Amygdala (tissue), 56 donors: Measurements from ENCODE around the gene PPP1R2B.
"Not testable (repeated sequence)": the region's sequence is repeated elsewhere in the genome, so short reads cannot be mapped to it uniquely, and the experiment has no call there.

Experiments
- DNase-seq, 56 donors: peaks; one replicate each; lab custom pipeline; 2025; lab: John Stamatoyannopoulos, UW

The PPP1R2B gene

DNA sequence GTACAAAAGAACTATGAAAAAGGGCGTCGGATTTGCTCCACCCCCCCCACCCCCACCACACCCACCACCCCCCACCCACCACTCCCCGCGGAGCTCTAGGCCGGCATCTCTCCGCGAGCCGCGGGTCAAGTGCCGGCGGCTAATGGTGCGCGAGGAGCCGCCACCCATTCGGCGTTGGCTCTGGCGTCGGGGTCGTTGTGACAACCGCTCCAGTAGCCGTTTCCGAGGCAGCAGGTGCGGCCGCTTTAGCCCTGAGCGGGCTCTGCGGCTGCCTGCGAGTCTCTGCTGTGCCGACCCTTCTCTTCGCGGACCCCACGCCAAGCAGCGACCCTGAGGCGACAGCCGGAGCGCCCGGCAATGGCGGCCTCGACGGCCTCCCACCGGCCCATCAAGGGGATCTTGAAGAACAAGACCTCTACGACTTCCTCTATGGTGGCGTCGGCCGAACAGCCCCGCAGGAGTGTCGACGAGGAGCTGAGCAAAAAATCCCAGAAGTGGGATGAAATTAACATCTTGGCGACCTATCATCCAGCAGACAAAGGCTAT, at the start of gene PPP1R2B:
Gene PPP1R2B, plus strand, starts transcription at position 90 of the 546 bp plus-strand sequence. Its CDS starts 268 bp downstream, at position 358.
- no peak for DNase-seq

DNA sequence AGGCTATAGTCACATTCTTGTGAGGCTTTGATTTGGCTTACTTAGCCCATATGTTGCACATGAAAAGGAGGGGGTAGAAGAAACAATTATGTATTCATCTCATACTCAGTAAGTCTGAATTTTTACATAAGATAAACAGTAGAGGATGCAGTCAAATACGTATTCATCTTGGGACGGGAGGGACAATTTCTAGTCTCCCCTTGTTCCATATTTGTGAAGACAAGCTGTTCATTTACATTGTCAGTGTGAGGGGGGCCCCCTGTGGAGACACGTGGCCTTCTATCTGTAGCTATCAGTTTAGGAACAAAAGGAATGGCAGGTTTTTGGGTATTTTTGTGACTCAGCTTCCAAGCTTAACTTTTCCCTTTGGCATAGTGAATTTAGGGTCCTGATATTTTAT, 49.2 kb upstream of the PPP1R2B start:
- peak in 8 of 56 donors; percentile 3 to 34 (median 14) for DNase-seq

DNA sequence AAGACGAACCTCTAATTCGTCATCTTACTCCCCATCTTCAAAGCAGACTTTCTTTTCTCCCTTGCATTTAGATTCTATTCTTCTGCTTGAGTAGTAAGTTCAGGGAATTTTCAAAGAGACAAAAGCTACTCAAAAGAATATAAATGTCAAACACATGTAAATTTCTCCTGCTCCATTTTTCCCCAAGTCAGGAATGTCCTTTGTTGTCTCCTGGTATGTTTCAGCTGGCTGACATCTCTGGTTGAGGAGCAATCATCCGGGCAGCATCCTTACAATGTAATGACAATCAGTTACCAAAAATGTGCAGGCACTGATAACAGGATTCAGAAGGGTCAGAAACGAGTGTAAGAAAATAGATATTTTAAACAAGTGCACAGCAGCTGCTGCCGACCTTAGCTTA, 47.6 kb upstream of the PPP1R2B start:
- no peak for DNase-seq

DNA sequence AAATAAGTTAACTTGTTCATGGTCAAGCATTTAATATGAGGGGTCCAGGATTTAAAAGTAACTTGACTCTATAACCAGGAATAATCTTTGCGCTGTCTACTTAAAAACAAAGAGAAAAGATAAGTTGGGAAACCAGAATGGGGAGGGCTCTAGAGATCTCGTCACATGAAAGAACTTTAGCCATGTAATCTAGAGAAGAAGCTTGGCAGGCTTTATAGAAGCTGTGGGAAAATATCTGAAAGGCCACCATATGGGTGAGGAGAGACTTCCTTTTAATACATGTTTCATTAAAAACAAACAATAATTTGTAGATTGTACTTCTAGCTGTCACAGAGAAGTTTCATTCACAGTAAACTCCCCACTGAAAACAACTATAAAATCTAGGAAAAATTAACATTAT, 46.7 kb upstream of the PPP1R2B start:
- no peak for DNase-seq

DNA sequence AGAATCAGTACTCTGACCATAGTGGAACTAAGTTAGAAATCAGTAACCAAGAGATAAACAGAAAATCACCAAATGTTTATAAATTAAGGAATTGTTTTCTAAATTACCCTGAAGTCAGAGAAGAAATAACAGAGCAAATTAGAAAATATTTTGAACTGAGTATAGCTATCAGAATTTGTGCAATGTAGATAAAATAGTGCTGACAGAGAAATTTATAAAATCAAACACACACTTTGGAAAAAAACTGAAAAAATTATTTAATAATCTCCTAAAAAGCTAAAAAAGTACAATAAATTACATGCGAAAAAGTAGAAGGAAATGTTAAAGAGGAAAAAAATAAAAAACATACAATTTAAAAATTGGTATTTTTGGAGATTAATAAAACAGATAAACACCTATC, 37.1 kb upstream of the PPP1R2B start:
- DNase-seq = no peak

DNA sequence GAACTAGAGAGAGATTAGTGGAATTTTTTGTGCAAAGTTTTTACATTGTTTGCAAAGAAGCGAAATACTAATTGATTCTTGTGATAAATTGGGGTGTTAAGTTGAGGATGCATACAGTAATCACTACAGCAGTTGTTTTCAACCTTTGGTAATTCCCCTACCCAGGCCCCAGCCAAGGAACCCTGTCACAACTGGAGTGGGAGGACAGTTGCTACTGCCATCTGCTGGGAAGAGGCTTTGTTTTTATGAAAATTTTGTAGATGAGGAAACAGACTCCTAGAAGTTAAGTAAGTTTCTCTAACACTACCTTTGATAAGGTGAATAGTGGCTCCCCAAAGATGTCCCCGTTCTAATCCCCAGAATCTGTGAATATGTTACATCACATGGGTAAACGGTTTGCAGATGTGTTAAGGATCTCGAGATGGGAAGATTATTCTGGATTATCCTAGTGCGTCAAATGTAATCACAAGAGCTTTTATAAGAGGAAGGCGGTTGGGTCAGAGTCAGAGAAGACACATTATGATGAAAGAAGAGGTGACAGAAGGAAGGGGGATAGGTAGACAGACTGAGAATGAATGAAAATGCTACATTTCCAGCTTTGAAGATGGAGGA, 34.0 kb upstream of the PPP1R2B start:
- peak in 3 of 56 donors; percentile 0 to 16 (median 2) for DNase-seq

DNA sequence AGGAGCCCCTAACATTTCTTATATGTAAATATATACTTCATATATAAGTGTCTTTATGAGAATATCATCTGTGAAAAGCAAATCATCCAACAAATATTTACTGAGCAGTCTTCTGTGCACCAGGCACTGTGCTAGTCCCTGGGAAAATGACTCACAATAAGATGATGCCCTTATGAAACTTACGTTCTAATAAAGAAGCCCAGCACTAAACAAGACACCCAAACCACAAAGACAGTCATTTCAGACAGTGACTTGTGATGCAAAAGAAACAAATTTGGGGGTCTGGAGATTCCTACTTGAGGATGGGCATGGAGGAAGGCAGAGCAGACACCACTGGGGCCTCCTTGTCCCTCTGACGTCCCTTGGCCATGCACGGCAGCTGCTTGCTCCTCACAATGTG, 30.6 kb upstream of the PPP1R2B start:
- DNase-seq = no peak

DNA sequence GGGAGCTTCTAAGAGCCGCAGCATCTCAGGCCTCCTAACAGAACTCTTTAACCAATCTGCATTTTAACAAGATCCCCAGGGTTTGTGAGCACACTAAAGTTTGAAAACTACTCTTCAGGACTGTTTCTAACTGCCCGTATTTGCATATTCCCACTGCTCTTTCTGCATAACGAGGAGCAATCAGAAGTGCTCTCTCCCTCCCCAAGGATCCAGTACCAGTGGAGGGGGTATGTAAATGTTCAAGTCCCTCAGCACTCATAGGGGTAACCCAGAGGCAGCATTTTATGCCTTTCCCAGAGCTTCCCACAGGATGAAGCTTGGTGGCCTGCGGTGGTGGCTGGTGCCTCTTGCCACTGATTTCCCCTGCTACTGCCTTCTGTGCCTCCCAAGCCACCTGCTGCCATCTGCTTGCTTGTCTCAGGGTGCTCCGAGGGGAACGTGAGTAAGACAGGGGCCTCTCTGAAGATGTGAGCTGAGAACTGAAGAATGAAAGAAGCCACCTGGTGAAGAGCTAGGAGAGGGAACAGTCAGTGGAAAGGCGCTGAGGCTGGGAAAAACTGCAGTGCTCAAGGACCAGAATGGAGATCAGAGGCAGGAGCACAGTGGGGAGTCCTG, 30.0 kb upstream of the PPP1R2B start:
- DNase-seq = no peak

DNA sequence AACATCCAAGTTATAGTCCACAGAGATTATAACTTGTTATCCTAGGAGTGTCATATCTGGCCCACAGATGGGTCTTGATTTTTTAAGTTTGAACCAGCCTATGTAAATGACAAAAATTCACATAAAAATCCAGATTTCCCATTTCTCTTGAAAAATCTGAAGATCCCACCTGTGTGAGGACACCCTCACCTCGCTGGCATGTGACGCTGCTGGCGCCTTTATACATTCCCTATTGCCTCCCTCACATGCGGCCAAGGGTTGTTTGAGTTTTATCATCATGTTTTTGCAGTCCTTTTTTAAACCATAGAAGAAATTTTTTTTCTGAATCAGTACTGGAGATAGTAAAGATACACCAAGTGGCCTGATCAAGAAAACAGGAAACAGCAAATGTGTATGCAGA, 25.9 kb upstream of the PPP1R2B start:
- DNase-seq = no peak

DNA sequence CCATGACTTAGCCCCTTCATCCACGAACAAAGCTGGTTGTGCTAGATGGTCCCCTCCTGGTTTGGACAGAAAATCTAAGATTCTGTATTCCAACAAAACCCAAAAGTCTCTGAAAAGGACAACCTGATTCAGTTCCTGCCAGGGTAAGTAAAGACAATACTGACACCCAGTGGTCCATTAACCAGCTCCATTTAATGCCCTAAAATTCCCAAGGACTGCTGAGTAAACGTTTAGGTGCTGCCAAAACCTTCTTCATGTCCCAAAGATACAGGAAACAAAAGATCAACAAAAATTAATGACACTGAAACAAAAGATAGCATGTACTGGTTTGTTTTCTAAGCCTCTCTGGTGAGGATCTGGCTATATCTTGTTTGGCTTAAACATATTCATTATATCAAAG, 25.3 kb upstream of the PPP1R2B start:
- DNase-seq = peak in 9 of 56 donors; percentile 2 to 43 (median 11)

DNA sequence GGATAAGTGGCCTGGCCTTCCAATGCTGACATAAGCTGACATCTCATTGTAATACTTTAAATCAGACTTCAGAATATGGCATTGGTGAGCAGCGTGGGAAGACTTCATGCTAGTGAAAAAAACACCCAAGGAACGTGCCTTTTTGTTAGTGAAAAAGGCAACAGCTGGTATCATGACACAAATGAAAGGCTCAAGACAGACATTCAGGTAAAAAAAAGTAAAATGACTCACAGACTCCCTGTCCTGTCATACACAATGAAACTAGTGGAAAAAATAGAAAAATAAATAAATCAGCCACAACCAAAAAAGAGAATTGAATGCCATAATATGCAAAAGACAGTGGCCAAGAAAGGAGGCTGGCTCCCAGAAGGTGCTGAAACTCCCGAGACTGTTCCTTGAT, 24.4 kb upstream of the PPP1R2B start:
- no peak for DNase-seq

DNA sequence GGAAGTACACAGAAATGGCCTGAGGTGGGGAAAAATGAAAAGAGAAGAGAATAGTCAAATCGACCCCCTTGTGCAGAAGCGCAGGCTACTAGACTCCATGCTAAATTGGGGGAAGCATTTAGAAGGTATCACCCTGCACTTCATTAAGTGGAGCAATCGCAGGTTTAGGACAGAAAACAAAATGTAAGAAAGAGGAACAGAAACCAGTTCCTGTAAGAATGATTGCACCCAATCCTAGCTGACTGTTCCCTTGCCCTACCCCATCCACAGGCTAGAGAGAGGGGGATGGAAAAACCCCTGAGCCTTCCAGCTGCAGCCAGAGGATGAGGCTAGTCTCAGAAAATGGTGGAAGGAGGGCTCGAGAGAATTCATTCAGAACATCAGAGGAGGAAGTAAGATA, 23.9 kb upstream of the PPP1R2B start:
- no peak for DNase-seq

DNA sequence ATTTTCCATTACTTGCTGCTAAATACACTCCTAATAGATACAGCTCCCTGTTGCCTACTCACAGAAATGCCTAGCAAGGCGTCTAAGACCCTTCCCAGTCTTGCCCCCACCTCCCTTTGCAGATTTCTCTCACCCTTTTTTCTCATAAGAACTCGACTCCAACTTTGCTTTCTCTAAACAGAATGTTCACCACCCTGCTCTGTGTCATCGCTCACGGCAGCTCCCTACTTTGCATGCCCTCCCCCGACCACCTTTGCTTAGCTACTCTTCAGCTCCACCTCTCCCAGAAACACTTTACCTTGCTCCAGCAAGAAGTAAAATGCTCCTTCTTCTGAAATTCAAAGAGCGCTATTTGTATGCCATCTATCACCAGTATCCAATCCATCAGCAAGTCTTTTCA, 15.2 kb upstream of the PPP1R2B start:
- no peak for DNase-seq

DNA sequence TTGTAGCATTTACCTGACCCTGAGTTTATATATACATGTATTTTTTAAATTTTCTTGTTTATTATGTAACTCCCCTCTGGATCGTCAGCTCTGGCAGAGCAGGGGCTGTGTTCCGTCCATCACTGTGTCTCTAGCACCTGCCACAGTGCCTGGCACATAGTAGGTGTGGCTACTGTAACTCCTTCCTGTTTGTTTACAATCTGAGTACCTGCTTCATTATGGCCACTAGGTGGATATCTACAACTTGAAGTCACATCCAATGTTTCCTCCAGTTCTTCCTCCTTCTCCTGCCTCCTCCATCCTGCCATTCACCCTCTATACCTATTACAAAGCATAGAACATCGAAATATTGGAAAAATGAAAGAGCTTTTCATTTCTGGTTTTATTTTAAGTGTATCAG, 14.2 kb upstream of the PPP1R2B start:
- DNase-seq = no peak

DNA sequence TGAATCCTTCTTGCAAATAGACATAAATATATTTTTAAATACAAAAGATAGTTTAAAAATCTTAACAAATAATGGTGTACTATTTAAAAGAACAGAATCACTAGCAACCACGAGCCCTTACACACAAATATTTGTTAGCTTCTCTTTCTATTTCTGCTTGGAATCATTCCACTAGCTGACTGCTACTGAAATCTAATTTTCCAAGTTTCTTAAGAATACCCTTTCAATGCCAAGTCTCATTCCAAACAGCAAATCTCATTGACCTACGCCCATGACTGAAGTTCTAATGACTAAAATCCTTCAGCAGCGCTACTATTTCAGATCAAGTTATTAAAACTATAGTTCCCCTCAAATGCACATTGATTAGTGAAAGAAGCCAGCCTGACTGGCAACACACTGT, 13.2 kb upstream of the PPP1R2B start:
- DNase-seq = no peak

DNA sequence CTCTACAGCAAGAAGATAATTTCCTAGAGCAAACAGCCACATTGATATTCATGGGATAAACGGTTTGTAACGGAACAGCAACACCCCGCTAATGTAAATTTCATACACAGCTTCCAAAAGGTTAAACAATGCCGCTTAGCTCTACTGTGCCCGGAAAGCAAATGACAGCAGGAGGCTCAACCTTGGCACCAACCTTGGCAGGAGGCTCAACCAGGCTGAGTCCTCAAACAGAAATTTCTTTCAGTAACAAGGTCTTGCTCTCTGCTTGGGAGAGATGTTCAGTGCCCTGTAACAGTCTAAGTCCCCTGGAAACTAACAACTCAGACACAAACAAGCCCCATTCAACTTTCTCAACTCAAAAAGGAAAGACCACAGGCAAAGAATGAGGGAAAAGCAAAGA, 11.1 kb upstream of the PPP1R2B start:
- DNase-seq = peak in 27 of 56 donors; percentile 1 to 62 (median 14)

DNA sequence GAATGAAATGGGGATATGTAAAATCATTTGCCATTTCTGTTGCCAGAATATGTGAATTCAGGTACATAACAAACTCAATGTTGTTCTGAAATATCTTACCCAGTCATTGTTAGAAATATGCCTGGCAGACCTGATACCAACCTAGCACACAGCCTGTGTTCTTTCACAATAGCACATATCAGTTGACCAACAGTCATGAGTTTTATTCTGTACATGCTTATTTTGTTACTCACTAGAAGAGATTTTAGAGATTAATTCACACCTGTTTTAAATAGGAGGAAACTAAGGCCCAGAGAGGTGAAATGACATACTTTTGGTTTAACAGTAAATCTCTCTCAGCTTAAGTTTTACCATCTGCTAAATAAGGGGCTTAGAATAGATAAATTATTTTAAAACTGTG, 8.4 kb upstream of the PPP1R2B start:
- no peak for DNase-seq

DNA sequence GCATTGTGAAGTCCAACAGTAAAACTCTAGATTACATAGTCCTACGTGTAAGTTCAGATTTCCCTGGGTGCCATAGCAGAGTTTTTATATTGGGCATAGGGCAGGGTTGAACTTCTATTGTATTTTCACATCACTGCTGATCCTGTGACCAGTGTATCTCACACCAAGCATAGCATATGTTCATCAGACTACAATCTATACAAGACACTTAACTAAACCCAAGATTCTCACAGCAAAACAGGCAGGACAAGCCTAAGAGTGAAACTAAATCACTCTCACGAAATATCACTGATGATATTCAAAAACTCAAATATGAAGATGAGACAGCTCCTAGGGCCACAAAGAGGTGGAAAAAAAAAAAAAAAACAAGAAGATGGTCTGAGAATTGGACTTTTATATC, 3.2 kb upstream of the PPP1R2B start:
- DNase-seq = no peak

DNA sequence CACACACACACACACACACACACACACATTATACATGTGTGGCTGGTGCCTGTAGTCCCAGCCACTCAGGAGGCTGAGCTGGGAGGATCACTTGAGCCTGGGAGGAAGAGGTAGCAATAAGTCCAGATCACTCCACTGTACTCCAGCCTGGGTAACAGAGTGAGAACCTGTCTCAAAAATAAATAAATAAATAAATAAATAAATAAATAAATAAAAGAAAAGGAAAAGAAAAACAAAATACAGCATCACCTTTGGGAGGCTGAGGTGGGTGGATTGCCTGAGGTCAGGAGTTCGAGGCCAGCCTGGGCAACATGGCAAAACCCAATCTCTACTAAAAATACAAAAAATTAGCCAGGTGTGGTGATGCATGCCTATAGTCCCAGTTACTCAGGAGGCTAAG, 1.6 kb upstream of the PPP1R2B start:
- not testable (repeated sequence) for DNase-seq

DNA sequence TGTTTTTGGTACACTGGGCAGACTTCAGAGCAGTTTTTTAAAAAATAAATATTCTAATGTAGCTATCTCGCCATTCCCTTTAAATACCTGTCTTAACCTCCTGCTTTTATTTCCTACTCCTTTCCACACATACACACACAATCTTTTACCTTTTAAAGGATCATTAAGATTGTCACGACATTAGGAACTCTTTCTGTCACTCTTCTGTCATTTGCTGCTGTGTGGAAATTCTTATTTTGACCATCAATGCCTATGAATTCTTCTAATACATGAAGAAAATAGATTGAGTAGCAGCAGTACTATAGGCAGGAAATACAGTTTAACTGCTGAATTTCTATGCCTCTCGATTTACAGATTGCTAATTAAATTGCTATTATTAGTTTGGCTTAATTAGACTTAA, 1.8 kb downstream of the PPP1R2B start:
- DNase-seq = no peak

DNA sequence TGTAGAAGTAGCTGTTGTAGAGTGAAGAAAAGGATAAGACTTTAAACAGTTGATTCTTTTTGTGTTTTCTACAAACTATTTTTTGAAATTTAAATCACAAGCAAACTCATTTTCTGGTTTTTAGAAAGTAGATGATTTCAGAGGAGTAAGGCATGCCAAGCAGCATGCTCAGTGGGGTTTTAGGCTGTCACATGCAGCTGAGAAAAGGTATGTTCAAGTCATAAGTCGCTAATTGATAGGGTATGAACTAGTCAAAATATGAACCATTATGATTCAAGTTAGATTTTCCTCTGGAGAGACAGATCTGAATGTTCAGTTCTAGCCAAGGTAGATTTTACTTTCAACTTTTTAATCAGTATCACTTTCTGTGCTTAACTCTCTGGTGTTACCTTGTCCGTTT, 3.0 kb downstream of the PPP1R2B start:
- DNase-seq = not testable (repeated sequence)

DNA sequence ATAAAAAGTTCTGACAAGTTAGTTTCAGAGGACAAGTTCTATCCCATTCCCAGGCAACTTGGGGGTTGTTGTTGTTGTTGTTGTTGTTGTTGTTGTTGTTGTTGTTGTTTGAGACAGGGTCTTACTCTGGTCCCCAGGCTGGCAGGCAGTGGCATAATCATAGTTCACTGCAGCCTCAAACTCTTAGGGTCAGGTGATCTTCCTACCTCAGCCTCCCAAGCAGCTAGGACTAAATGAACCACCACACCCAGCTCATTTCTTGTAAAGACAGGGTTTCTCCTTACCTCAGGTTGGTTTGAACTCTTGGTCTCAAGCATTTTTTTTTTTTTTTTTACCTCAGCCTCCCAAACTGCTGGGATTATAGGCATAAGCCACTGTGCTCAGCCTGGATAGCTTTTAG, 15.3 kb downstream of the PPP1R2B start:
- no peak for DNase-seq

DNA sequence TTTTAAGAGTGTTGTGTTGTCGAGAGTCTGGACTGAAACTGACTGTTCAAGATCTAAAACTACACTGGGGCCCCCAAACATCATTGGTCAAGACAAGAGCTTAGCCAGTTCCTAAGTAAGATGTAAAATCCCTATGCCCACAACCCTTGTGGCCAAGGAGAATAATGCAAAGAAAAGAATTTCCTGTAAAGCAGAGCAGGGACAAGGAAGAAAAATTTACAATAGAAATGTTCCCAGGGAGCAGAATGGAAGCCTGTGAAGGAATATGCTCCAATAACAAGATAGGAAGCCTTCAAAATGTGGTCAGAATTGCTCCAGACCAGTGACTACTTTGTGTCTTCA, 20.4 kb downstream of the PPP1R2B start:
- DNase-seq = no peak
